Muscle layer of colon (tissue), 2 donors: ENCODE results near the gene GPR161.

Source experiments
- H3K27ac ChIP-seq: one replicate; pipeline ENCODE4 v1.7.0; 2013; ENCODE audit warnings: low read depth, mild to moderate bottlenecking, low read length, moderate library complexity
- H3K27me3 ChIP-seq, 2 donors: one replicate each; pipeline ENCODE4 v1.7.0; 2013; ENCODE audit warnings: low read length in 2 of 2, mild to moderate bottlenecking in 2 of 2; ENCODE audit not compliant: insufficient read depth in 2 of 2, control insufficient read depth in 1 of 2
- H3K36me3 ChIP-seq: one replicate; pipeline ENCODE4 v1.7.0; 2013; ENCODE audit warnings: mild to moderate bottlenecking, low read length; ENCODE audit not compliant: insufficient read depth
- H3K4me1 ChIP-seq: one replicate; pipeline ENCODE4 v1.7.0; 2013; ENCODE audit warnings: mild to moderate bottlenecking, low read length; ENCODE audit not compliant: insufficient read depth
- H3K4me3 ChIP-seq, 2 donors: one replicate each; pipeline ENCODE4 v1.7.0; 2013; ENCODE audit warnings: low read length in 2 of 2, low read depth in 1 of 2, mild to moderate bottlenecking in 1 of 2, moderate library complexity in 1 of 2
- H3K9ac ChIP-seq: one replicate; pipeline ENCODE4 v1.7.0; 2013; ENCODE audit warnings: low read length
- H3K9me3 ChIP-seq: one replicate; pipeline ENCODE4 v1.7.0; 2013; ENCODE audit warnings: mild to moderate bottlenecking, low read length
- donor health status: abdominal sarcoma.
- donor health status: Adenocarcinoma of cecum.

The GPR161 gene

GRCh38 chr1:168091720-168092550, 44.8 kb downstream of the GPR161 start:
- Histone ChIP-seq H3K27ac (no peak overlapping the region), H3K9me3 (no peaks in the 10 kb centered on the region), H3K9ac (no peak overlapping the region), H3K27me3 (no peaks in the 10 kb centered on the region), H3K36me3 (peaks cover 9% of the 10 kb centered on the region), H3K4me1 (no peaks in the 10 kb centered on the region), H3K4me3 (no peak overlapping the region)

GRCh38 chr1:168091063-168091462, 45.7 kb downstream of the GPR161 start:
- Histone ChIP-seq H3K27ac (no peak overlapping the region), H3K4me1 (no peaks in the 10 kb centered on the region), H3K36me3 (peaks cover under 1% of the 10 kb centered on the region), H3K27me3 (no peaks in the 10 kb centered on the region), H3K9me3 (no peaks in the 10 kb centered on the region), H3K4me3 (no peak overlapping the region), H3K9ac (no peak overlapping the region)

DNA sequence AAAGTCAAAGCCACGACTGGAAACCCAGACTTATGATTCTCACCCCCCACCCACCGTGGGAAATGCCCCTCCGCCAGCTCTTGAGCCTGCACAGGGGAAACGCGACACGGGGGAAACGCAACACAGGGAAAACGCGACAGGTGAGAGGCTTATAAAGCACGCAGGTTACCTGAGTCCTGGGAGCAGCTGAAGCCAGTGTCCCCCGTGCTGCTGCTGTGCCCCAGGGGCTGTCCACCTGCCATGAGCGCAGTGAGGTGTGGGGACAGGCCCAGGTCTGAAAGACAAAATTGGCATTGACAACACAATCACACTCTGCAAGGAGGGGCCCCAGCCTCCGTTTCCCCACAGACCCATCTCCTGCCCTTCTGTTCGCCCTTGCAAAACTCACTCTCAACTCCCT, 46.3 kb downstream of the GPR161 start:
- Histone ChIP-seq H3K36me3 (no peaks in the 10 kb centered on the region), H3K4me1 (no peaks in the 10 kb centered on the region), H3K27me3 (no peaks in the 10 kb centered on the region), H3K27ac (no peak overlapping the region), H3K9ac (no peak overlapping the region), H3K4me3 (no peak overlapping the region), H3K9me3 (no peaks in the 10 kb centered on the region)

DNA sequence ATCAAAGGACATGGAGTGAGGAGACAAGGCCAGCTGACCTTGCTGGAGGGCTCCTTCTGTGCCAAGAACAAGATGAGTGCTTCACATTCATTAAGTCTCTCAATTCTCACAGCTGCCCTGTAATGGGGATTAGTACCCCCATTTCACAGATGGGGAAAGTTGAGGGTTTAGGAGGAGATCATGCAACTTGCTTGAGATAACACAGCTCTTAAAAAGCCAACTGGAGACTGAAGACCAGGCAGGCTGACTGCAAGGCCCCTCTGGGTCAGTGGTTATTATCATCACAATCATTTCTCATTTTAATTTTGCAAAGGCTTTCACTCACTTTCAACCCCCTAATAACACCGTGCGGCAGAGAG, 46.8 kb downstream of the GPR161 start:
- H3K4me3 ChIP-seq = no peak overlapping the region
- no peaks in the 10 kb centered on the region for H3K36me3 ChIP-seq
- H3K9ac ChIP-seq = no peak overlapping the region
- H3K27me3 ChIP-seq = no peaks in the 10 kb centered on the region
- H3K27ac ChIP-seq = no peak overlapping the region
- H3K9me3 ChIP-seq = no peaks in the 10 kb centered on the region
- peaks cover 3% of the 10 kb centered on the region for H3K4me1 ChIP-seq

DNA sequence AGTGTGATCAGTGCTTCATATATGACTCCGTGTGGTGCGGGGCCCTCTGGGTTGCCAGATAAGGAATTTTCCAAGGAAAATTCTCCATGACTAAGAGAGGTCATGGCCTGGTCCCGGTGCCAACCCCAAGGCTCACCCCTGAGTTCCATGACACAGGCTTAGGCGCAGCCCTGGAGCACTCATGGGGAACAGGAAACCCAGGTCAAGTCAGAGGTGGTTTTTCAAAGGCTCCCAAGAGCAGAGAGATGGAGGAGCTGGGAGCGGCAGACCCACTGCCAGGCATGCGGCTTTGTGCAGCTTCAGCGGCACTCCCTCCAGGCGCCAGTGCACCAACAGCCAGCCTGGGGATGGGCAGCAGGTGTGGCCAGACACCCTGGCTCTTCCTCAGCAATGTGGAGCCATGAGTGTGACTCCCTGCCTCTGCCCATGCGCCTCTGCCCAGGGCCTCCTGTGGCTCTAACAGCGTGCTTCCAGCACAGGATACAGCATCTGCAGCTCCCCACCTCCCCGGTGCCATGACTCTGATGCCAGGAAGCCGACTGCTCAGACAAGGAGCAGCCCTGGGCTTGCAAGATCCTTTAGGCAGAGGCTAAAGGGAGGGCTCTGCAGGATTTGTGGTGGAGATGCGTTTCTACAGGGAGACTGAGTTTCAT, 47.3 kb downstream of the GPR161 start:
- Histone ChIP-seq H3K36me3 (no peaks in the 10 kb centered on the region), H3K9ac (no peak overlapping the region), H3K4me3 (no peak overlapping the region), H3K27ac (no peak overlapping the region), H3K9me3 (no peaks in the 10 kb centered on the region), H3K4me1 (peaks cover 8% of the 10 kb centered on the region), H3K27me3 (no peaks in the 10 kb centered on the region)

DNA sequence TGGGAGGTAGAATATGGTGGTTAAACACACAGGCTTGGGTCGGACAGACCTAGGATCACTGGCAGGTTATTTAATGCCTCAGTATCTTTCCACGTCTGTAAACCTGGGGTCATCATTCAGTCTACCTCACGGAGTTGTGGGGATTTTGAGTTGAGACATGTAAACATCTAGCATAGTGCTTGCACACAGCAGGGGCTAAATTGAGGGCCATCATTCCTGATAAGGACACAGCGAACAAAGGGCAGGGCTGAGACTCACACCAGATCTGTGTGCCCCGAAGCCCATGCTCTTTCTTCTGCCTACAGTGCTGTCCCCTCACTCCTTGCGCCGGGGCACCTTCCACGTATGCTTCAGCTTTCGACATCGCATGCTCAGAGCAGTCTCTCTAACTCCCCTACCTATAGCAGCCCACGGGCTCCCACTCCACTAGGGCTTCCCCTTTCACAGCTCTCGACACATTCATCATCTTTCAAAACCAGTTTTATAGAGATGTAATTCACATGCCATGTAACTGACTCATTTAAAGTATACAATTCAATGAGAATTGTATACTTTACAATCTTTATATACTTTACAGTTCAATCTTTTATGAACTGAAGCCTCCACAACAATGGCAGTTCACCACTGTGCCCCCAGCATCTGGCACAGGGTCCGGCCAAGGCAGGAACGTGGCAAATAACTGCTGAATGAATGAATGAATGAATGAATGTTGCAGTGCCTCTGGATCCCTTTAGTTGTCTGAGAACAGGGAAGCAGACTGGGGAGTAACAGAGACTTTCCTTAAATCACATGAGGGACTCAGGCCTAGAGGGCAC, 48.0 kb downstream of the GPR161 start:
- Histone ChIP-seq H3K4me1 (peaks cover 10% of the 10 kb centered on the region), H3K9me3 (no peaks in the 10 kb centered on the region), H3K4me3 (no peak overlapping the region), H3K27me3 (no peaks in the 10 kb centered on the region), H3K9ac (no peak overlapping the region), H3K36me3 (no peaks in the 10 kb centered on the region), H3K27ac (no peak overlapping the region)

DNA sequence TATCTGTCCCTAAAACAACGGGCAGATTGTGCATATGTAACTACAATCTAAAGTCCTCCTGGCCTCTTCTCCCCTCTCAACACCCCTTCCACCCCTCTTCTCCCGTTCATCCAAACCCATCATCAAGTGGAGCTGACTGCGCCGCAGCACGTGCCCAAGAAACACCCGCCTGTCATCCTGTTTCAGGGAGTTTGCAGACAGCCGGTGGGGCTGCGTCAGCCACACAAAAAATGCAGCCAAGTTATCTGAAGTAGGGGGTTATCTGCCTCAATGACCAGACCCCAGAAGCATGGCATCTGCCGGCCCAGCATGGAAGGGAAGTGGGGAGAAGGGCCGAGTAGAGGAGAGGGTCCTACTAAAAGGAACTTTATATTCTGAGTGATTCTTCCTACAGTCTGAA, 49.0 kb downstream of the GPR161 start:
- Histone ChIP-seq H3K9ac (no peak overlapping the region), H3K27me3 (no peaks in the 10 kb centered on the region), H3K4me1 (peaks cover 10% of the 10 kb centered on the region), H3K9me3 (no peaks in the 10 kb centered on the region), H3K4me3 (no peak overlapping the region), H3K27ac (no peak overlapping the region), H3K36me3 (no peaks in the 10 kb centered on the region)

DNA sequence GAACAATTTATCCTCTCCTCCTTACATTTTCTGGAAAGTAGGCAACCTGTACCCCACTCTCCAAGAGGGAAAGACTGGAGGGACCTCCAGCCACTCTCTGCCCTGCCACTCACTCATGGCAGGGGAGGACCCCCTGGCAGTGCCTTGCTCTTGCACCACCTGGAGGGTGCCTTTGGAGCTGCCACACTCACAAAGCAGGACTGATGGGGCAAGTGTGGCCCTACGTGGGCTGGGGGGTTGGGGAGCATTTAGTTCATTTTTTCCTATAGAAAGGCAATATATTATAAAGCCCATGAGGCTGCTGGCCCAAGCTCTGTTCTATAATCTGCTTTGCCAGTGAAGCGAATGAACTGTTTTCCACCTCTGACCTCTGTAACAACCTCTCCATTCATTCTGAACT, 50.3 kb downstream of the GPR161 start:
- Histone ChIP-seq H3K27ac (no peak overlapping the region), H3K9ac (no peak overlapping the region), H3K9me3 (no peaks in the 10 kb centered on the region), H3K27me3 (no peaks in the 10 kb centered on the region), H3K4me3 (no peak overlapping the region), H3K36me3 (no peaks in the 10 kb centered on the region), H3K4me1 (peaks cover 14% of the 10 kb centered on the region)

GRCh38 chr1:168085401-168085872, 51.3 kb downstream of the GPR161 start:
- H3K27ac ChIP-seq = peak overlapping the region; percentile 59
- no peaks in the 10 kb centered on the region for H3K9me3 ChIP-seq
- peaks cover 14% of the 10 kb centered on the region for H3K4me1 ChIP-seq
- H3K36me3 ChIP-seq = no peaks in the 10 kb centered on the region
- H3K27me3 ChIP-seq = no peaks in the 10 kb centered on the region
- H3K9ac ChIP-seq = no peak overlapping the region
- H3K4me3 ChIP-seq = no peak overlapping the region

- H3K9ac ChIP-seq = no peak overlapping the region
- no peak overlapping the region for H3K27ac ChIP-seq
- H3K4me1 ChIP-seq = peaks cover 14% of the 10 kb centered on the region
- H3K36me3 ChIP-seq = no peaks in the 10 kb centered on the region
- H3K27me3 ChIP-seq = no peaks in the 10 kb centered on the region
- no peaks in the 10 kb centered on the region for H3K9me3 ChIP-seq
- no peak overlapping the region for H3K4me3 ChIP-seq
Observed at GRCh38 chr1:168084396-168085231, 52.1 kb downstream of the GPR161 start.
